GM12874 (cell line): ENCODE data around the gene CAMK4.

ENCODE experiments used
- TF ChIP-seq, protein P1 (sequence below): IDR thresholded peaks from 2 replicates; pipeline ENCODE4 v1.5.1; 2011; ENCODE audit warnings: low read depth, mild to moderate bottlenecking, control low read depth, low read length, moderate library complexity; ENCODE audit not compliant: insufficient read depth

CAMK4 gene

DNA sequence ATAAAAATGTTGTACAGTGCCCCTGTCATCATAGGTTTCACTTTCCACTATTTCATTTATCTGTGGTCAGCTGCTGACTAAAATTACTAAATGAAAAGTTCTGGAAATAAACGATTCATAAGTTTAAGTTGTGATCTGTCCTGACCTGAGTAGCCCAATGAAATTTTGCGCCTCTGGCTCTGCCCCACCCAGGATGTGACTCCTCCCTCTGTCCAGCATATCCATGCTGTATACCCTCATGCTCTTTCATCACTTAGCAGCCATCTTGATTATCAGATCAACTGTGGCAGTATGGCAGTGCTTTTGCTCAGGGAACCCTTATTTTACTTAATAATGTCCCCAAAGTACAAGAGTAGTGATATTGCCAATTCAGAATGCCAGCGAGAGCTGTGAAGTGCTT, 190.9 kb downstream of the CAMK4 start:
- TF ChIP-seq, protein P1, sequence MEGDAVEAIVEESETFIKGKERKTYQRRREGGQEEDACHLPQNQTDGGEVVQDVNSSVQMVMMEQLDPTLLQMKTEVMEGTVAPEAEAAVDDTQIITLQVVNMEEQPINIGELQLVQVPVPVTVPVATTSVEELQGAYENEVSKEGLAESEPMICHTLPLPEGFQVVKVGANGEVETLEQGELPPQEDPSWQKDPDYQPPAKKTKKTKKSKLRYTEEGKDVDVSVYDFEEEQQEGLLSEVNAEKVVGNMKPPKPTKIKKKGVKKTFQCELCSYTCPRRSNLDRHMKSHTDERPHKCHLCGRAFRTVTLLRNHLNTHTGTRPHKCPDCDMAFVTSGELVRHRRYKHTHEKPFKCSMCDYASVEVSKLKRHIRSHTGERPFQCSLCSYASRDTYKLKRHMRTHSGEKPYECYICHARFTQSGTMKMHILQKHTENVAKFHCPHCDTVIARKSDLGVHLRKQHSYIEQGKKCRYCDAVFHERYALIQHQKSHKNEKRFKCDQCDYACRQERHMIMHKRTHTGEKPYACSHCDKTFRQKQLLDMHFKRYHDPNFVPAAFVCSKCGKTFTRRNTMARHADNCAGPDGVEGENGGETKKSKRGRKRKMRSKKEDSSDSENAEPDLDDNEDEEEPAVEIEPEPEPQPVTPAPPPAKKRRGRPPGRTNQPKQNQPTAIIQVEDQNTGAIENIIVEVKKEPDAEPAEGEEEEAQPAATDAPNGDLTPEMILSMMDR: no peak

DNA sequence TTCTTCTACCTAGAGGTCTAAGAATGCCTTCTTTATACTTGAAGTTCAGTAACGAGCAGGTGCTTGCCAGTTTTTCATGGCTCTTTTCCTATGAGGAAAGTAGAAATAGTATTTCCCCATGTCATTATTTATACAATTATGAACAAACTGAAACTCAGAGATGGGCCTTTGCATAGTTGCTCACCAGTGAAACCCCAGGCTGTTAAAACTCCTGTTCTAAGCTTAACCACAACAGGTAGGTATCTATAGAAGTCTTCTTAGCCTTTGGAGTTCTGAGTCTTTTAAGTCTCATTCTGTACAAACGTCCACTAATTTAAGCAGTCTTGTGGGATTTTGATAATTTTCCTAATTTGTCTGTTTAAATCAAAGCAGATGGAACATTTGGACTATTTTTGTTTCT, 198.1 kb downstream of the CAMK4 start:
- TF ChIP-seq, protein P1: no peak

DNA sequence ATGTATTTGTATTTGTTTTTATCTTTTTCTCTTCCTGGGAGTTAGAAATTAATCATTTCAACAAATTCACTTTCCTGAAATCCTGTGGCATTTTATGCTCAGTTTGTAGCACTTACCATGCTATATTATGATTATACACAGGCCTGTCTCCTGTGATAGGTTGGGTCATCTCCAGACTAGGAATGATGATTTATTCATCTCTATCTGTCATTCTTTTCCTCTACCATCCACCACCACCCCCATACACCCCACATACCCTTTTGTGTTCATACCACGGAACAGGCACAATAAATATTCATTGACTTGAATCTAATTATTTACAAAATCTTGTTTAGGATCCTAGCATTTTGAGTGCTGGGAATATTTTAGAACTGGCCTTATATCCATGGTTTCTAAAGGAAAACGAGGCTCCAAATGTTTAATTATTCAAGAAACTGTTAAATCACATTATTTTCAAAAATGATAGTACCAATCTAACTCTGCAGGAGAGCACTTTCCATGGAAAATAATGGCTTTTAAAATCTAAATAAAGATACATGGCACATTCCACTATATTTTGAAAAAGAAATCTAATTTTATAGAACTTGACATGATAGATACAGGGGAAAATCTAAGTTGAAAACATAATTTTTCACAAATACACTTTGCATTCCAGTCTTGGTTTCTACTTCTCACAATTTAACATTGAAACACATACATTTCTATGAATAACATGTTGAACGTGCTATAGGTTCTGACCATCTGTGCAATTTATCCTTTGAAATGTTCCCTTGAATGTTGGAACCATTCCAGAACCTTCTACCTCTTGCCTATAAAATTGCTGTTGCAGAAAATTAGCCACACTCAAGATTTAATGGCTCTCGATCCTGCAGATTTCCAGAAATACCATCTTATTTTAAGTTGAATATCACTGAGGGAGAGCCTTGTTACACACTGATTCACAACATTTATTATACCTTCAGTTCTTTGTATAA, 198.8 kb downstream of the CAMK4 start:
- TF ChIP-seq, protein P1: no peak

DNA sequence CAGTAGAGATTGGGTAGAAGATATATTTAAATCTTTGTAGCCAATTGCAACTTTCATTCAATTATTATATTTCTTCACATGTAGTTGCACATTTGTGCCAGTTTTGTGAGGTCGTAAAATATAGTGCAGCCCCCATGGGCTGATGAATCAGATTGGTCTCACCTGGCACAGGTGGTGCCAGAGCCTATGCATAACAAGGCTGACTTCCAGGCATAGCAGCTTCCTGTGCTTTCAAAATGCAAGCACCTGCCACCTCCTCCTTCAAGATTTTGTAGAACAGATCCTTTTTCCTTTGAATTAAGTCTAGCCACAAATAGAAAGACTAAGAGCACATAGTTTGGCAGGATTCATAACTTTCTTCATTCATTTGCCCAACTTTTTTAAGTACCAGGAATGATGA, 201.0 kb downstream of the CAMK4 start:
- TF ChIP-seq, protein P1: no peak

DNA sequence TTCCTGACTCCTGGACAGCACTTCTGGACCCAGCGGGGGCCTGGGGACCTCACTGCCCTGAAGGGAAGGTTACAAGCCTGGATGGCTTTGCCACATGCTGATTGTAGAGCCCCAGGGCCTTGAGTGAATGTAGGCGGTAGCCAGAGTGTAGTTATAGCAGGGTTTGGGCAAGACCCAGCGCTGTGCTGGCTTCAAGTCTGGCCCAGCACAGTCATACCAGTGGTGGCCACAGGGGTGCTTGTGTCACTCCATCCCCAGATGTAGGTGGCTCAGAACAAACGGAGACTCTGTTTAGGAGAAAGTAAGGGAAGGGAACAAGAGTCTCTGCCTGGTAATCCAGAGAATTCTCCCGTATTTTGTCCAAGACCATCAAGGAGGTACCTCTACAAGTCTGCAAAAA, 203.6 kb downstream of the CAMK4 start:
- TF ChIP-seq, protein P1: no peak

DNA sequence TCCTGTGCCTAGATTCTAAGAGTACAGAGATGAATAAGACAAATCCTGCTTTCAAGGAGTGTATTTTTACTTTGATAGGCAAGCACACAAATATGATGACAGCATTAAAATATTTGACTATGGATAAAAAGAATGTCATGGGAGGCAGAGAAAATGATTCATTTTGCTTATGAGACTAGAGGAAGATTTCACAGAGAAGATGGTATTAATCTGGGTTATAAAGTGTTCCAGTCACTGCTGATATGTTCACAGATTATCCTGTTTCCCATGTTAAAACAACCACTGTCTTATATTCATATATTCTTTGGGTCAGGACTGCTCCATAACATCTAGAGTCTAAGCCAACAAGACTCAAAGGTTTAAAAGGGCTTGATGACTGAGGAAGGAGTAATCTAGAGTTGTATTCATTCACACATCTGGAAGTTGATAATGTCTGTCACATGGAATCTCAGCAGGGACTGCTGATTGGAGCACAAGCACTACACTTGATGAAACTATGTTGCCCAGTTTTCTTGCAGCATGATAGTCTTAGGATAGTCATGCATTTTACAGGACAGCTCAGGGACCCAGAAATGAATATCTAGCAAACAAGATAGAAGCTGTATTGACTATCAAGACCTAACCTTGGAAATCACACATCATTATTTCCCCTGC, 208.8 kb downstream of the CAMK4 start:
- TF ChIP-seq, protein P1: no peak

DNA sequence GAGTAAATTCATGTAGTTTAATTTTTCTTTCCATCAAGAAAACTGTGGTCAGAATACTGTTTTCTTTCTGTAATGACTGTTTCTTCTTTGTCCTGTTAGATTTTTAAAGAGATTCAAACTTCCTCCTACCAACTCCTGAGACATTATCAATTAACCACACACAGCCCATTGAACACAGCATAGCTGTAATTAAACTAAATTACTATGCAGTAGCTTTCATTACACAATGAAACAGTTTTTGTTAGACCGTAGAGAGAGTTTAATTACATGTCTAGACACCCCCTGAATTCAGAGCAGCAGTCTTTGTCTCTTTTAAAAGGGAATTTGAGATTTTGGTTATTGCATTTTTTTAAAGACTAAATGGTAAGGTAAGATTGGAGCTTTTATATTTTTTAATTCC, 210.6 kb downstream of the CAMK4 start:
- TF ChIP-seq, protein P1: no peak
